Measurements from ENCODE around the gene TBC1D14. TPM values are rescaled to one million over a fixed set of nuclear protein-coding genes. Genes with fewer than 3 reads are reported as not detected.

The TBC1D14 gene
- total RNA-seq, 1 donor from 2014 or later, result 36.7 TPM

DNA sequence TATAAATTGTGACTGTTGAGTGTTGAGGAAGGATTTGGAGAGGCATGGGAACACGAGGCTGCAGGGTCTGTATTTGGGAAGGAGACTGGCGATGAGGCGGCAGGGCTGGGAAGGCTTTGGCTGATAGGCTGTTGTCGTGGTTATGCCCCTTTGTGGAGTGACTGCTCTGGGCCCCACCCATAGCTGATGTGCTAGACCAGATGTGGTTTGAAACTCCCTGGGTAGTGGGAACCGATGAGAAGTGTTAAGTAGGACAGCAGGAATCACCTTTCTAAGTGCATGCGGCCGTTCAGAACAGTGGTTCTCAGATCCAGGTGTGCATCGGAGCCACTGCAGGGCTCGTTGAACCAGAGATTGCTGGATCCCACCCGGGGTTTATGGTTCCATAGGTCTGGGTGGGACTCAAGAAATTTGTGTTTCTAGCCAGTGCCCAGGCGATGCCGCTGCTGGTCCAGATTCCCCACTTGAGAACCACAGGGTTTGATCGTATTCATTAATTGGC is 42.3 kb downstream of the TBC1D14 start:
- no peak for DNase-seq (ENCODE audit: low read depth, low spot score)

DNA sequence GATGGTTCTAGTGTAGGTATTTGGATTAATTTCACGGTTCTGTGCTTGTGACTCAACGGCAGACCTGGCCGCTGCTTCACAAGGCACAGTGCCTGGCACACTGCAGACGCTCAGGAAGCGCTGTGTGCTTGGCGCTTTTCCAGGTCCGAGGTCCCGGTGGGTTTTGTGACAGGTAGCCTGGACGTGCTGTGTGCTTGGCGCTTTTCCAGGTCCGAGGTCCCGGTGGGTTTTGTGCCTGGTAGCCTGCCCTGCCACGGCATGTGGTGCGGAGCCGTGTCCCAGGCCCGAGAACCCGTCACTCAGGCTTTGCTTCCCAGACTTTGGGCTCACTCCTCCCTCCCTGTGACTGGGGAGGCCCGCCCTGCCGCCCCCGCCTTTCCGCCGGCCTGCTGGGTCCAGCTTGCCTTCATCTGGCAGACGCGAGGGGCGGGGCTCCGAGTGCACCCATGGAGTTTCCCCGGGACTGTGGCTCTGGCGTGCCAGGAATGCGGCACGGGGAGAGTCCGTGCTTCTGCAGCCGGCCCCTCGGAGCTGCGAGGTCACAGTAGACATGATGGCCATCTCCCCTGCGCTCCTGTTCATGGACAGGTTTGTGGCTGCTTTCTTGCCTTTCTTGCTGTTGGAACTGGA is 44.2 kb downstream of the TBC1D14 start:
- no peak for DNase-seq (ENCODE audit: low read depth, low spot score)

DNA sequence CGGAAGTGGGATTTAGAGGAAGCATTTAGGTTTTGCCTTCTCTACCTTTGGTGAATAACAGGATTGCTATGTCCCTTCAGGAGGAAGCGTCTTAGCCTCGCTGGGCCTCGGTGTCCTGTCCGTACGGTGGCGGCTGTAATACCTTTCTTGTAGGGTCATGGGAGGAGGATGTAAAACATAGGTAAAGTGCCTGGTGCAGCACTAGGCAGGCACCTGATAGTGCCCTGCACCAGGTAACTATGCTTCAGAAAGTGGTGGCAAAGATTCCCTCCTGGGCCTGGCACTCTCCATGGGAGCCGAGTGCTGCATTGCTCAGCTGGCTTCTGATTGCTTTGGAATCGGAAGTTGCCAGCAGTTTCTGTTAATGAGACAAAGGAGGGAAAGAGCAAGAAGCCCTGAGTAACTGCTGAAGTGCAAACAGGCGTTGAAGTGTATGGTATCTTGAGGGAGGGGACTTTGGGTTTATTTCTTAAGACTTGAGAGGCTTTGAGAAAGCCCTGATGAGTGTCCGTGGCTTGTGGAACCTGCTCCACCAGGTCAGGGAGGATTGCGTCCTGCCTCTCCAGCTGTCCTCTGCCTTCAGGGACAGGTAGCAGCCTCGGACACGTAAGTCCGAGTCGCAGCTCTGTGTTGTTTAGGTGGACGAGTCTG is 45.8 kb downstream of the TBC1D14 start:
- no peak for DNase-seq (ENCODE audit: low read depth, low spot score)

DNA sequence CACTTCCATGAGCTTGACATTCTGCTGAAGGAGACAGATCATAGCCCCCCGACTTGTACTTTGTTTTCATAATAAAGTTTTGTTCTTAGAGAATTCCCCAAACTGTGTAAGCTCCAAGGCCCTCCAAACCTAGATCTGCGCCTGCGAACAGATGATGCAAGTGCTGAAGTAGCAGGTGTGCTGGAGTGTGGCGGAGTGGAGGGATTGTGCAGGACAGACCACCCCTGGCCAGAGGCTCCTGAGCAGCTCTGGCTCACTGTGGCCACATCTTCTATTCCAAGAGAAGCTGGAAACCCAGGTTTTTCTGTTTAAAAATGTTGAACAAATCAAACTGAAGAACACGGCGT is 46.4 kb downstream of the TBC1D14 start:
- DNase-seq (ENCODE audit: low read depth, low spot score), result no peak

DNA sequence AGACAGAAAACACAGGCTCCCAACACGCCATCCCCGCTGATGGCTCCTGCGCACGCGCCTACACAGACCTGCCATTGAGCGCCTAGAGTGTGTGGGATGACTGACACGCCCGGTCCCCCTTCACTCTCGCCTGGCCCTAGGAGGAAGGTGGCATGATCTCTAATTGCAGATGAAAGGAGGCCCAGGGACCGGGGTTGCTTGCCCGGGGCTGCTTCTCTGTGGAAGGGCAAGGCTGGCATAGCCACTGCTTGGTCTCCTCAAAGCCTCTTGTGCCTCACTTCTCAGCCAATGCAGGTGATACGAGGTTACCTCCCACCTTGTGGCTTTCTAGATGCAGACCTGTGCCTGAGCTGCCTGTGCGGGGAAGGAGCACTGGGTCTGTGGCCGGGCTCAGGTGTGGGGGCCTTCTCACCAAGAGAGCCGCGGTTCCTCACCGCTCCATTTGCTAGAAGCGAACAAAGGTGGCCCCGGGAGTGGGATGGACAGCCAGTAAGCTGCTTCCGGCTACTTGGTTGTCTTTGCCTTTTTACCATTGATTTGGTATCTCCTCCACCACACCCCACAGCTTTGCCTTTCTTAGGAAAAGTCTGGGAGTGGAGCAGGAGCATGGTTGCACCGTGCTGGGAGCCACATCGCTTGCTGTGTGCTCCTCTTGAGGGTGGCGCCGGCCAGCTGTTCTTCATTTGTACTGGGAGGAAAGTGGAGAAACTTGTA is 47.0 kb downstream of the TBC1D14 start:
- DNase-seq (ENCODE audit: low read depth, low spot score), result no peak

DNA sequence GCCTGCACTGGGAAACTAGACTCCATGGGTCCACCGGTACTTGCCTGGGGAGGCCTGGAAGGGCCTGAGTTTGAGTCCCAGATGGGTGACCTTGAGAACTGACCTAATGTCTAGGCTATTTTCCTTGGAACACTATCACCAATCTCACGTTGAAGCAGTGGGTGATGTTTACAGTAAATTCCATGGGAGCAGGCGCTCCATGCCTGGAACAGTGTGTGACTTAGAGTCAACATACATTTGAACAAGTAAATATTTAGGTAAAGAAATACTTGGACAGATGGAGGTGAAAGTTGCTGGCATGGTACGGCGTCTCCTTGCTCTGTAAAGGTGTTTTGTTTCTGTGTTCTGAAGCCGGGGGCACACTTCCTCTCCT is 47.5 kb downstream of the TBC1D14 start:
- no peak for DNase-seq (ENCODE audit: low read depth, low spot score)

DNA sequence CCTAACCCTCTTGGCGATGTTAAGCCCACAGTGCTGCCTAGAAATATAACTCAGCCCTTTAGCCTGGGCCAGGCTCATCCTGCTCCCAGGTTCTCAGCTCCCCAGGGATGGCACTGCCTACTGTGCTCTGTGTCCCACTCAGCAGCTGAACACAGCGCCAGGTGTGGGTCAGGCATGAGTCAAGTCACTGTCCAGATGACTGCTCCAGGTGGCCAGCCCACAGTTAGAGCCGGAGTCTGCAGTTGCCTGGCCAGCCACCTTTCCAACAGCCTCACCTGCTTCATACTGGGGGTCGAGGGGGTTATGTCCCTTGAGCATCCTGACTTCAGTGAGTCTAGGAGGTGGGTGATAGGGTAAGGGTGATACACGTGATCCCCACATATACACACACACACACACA is 48.4 kb downstream of the TBC1D14 start:
- no peak for DNase-seq (ENCODE audit: low read depth, low spot score)

DNA sequence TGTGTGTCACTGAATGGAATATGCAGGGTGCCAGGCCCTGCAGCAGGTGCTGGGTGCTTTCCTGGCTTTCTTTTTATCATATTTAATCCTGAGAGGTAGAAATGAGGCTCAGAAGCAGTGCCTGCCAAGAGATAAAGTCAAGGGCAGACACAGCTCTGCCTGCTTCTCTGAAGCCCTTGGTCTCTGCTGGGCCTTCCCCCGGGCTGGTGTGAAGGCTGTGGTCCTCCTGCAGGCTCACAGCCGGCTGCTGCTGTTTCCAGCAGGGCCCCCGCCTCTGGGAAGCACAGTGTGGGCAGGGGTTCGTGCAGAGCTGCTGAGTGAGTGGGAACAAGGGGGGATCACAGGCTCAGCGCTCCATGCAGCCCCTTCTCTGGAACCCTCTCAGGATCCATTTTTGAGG is 49.6 kb downstream of the TBC1D14 start:
- no peak for DNase-seq (ENCODE audit: low read depth, low spot score)

DNA sequence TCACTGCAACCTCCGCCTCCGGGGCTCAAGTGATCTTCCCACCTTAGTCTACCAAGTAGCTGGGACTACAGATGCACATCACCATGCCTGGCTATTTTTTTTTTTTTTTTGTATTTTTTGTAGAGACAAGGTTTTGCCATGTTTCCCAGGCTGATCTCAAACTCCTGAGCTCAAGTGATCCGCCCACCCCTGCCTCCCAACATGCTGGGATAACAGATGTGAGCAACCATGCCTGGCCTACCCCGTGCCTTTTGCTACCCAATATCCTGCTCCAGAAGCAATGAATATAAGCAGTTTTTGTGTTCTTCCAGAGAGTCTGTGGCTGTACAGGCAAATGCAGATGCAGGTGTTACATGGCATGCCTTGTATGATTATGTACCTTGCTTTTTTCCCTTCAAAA is 50.5 kb downstream of the TBC1D14 start:
- DNase-seq (ENCODE audit: low read depth, low spot score), result no peak

DNA sequence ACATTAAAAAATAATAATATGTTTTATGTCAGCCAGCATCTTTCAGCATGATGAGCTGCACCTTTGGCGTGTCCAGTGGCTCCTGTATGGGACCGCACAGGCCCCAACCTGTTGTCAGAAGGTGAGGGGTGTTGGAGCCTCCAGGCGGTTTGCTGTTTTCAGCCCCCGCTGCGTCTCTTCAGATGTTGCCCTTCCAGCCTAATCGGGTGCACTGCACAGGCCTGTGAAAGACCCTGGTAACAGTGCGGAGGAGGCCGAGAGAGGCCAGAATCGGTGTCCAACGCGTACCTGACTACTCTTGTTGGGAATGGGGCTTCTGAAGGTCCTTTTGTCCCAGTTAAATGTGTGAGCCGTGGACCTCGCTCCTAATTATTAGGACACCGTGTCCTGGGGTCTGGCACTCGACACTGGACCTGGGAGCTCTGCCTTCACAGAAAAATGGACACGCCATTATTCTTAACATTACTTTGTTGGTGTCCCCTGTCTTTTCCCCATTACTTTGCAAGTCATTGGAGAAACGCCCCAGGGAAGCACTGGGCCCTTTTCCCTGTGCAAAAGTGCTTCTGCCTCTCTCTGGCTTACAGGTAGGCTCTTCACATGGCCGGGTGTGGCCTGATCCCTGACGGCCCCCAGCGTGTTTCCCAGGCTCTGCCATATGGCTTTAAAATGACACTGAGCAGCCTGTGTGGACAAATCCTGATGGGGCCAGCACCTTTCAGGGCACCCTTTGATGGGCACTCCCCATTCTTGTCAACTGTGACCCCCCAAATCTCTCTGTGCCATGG is 51.2 kb downstream of the TBC1D14 start:
- no peak for DNase-seq (ENCODE audit: low read depth, low spot score)

DNA sequence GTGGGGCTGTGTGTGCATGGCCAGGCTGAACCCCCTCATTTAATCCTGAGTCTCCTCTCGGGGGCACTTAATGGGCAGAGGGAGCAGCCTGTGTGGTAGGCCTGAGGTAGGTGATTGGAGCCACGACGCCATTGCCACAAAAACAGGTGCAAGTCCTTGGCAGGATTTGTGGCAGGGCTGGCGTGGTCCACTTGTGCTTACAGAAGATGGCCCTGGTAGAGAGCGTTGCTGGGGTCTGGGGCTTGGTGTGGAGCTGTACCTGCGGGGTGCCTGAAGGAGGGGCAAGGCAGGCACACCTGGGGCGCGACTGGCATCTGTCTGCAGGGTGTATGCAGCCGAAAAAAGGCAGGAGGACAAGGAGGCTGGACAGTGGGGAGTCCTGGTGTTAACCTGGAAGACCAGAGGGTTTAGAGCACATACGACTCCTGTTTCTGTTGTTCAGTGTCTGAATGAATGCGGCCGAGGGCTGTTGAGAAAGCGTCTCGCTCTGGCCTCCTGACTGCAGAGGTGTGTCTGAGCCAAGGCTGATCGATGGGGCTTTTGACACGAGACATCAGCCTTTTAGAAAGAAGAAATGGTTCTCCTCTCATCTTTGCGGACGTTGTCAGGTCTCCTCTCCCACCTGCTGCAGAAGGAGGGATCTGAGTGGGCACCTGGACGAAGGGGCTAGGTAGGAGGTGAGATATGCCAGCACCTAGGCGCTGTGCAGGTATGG is 52.0 kb downstream of the TBC1D14 start:
- no peak for DNase-seq (ENCODE audit: low read depth, low spot score)

DNA sequence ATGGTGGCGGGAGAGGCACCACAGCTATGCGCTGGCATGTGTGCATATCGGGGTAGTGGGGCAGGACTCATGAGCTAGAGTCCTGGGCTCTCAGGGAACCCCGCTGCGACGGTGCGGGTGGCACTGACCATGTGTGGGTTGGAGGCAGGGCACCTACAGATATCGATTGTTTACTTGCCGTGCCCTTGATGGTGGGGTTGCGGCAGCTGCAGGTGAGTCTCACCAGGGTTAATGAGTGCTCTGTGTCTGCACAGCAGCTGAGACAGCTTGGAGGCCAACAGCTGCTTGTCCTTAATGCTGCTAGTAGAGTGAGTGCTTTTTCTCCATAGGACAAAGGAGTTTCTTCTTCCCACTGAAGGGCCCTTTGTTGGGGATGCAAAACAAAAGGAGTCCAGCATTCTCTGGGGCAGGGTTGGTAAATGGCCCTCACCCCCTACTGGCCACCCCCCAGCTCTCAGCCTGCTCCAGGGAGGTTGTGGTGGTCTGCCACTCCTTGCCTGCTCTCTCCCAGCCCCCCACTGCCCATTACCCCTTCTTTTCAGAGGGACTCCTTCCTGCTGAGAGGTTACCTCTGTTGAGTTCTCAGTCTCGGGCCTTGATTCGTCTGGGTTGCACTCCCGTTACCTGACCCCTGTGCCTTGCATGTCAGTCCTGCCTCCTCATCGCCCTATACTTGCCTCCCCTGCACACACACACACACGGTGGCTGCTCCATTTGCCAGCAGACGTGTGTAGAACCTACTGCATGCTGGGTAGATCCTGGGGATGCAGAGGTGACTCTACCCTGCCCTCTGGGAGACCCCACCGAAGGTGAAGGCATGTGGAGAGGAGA is 52.8 kb downstream of the TBC1D14 start:
- no peak for DNase-seq (ENCODE audit: low read depth, low spot score)

DNA sequence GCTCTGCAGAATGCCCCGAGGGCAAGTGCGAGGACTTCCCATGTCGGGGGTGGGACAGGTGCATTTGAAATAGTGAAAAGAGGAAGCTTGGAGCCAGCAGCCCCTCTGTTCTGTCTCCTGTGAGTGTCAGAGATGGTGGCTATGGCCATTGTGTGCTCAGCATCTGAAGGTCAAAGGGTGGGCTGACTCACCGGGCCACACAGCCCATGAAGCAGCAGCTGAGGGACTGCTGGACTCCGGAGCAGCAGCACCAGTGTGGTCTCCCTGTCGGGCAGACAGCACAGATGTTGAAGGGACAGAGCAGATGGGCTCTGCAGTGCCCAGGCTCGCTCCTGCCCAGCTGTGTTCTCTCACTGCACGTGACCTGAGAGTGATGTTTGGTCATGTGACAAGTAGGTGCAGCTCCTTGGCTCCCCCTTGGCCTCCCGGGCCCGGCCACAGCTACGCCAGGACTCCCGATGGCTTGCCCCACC is 53.5 kb downstream of the TBC1D14 start:
- DNase-seq (ENCODE audit: low read depth, low spot score), result no peak

DNA sequence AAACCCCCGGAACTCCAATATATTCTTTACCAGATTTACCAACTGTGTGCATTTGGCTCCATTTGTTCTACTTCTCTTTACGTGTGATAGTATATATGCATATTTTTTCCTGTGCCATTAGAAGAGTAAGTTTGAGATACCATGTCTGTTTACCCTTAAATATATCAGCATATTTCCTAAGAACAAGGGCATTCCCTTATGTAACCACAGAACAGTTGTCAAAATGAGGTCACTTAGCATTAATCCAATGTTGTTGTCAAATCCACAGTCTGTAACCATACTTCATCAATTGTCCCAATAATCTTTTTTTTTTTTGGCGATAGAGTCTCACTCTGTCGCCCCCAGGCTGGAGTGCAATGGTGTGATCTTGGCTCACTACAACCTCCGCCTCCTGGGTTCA is 55.2 kb downstream of the TBC1D14 start:
- DNase-seq (ENCODE audit: low read depth, low spot score), result no peak

DNA sequence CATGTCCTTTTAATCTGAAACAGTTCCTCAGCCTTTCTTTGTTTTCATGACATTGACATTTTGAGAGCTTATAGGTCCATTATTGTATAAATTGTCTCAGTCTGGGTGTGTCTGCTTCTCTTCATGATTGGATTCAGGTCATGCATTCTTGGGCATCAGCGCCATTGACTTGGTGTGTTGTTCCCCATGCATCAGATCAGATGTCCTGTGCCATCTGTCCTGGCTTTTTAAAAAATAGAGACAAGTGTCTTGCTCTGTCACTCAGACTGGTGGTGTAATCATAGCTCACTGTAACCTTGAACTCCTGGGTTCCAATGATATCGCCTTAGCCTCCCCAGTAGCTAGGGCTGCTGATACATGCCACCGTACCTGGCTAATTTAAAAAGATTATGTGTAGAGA is 55.7 kb downstream of the TBC1D14 start:
- DNase-seq (ENCODE audit: low read depth, low spot score), result no peak

DNA sequence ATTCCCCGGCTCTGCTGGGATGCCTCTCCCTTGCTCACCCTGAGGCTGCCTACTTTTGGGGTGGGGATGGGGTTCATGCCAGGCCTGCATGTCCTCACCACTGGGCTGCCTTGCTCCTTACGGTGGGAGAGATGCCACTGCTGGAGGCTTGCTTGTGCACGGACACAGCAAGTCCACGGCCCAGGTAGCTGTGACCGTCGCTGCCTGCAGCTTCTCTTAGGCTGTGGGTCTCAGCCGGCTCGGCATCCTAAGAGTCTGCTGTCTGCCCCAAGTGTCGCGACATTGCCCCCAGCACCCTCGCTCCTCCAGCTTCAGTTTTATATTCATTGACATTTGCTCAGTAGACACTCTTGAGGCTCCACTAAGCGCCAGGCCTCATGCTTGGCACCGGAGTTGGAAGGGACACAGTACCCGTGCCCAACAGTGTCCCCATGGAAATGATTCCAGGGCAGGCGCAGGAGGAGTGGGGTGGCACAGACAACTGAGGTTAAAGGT is 58.3 kb downstream of the TBC1D14 start:
- no peak for DNase-seq (ENCODE audit: low read depth, low spot score)

DNA sequence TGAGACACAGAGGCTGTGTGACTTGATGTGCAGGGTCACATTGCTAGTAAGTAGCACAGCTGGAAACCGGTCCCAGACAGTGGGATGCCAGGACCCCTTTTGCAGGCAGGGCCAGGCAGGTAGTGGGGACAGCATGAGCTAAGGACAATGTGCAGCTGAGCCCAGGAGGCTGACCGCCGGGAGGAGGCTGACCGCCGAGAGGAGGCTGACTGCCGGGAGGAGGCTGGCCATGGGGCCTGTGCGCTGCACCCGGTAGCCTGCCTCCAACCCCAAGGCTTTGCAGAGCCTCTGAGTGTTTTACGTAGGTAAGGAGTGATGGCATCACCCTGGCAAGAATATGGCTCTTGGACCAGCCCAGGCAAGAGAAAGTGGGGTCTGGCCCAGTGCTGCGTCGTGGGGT is 58.9 kb downstream of the TBC1D14 start:
- DNase-seq (ENCODE audit: low read depth, low spot score), result no peak

DNA sequence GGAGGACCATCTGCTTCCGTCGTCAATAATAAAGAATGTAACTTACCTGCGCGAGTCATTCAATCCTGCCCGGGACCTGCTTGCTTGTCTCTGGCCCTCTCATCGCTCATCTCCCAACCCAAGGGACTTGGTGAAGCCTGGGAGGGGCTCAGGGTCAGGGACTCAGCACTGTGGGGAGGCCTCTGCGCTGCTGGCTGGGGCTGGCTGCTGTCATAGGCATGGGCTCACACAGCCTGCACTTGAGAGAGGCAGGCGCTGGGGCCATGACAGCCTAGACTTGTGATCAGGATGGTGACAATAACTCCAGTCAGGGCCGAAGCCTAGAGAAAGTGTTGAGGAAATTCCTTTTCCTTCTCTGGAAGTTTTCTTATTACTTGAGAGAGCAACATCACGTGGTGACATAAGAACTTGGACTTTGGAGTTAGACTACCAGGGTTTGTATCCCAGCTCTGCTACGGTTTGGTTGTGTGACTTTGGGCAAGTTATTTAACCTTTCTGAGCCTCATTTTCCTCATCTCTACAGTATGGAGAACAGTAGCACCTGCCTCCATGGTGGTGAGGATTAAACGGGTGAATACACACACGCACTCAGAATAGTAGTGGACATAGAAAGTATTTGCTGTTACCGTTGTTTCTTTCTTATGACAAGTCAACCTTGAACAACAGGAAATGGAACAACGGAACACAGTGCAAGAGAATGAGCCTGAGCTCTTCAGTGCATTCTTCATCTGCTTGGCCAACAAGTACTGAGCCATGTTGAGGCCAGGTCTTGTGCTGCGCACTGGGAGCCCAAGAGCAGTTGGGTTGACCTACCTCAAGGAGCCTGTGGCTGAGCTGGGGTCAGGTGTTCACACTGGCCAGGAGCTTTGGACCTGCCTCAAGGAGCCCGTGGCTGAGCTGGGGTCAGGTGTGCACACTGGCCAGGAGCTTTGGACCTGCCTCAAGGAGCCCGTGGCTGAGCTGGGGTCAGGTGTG is 60.5 kb downstream of the TBC1D14 start:
- DNase-seq (ENCODE audit: low read depth, low spot score), result no peak
